NB4 (cell line): ENCODE data around the gene QSOX1.

ENCODE experiments used
- CTCF ChIP-seq: IDR thresholded peaks from one replicate; pipeline ENCODE4 v1.5.1; 2012; ENCODE audit warnings: low read depth, low read length
- MAX ChIP-seq: IDR thresholded peaks from 2 replicates; pipeline ENCODE4 v1.6.1; 2011; ENCODE audit warnings: low read depth, low read length
- MYC ChIP-seq: IDR thresholded peaks from 2 replicates; pipeline ENCODE4 v1.6.1; 2011; ENCODE audit warnings: low read depth, low read length
- POLR2A ChIP-seq: IDR thresholded peaks from 2 replicates; pipeline ENCODE4 v1.6.1; 2011; ENCODE audit warnings: mild to moderate bottlenecking; ENCODE audit not compliant: insufficient read length; ENCODE audit errors: extremely low read depth

- TF ChIP-seq CTCF (no peak), MYC (no peak), POLR2A (no peak), MAX (no peak)
Measured at GRCh38 chr1:180112091-180112490, 42.6 kb upstream of the QSOX1 start.
